ENCODE results near the gene IL17C. TPM values are rescaled to one million over a fixed set of nuclear protein-coding genes. Genes with fewer than 3 reads are reported as not detected.

IL17C gene
- total RNA-seq, 8 experiments from 2014 or later = 0.16 to 1.2 (median 0.41) TPM; not detected in 3

- in situ Hi-C loops (cut with MboI; ENCODE audit: low pct_unique_long_range_greater_than_20kb in 2 of 9, low sequenced_read_pairs in 9 of 9, unreplicated experiment in 9 of 9) = no loop called here
- Histone ChIP-seq H3K4me3 (no peak overlapping the region), H3K27ac (no peak overlapping the region), H3K4me1 (replicated peaks in 1 of 2) (no peaks in the 10 kb centered on the region)
- no peak for ATAC-seq (replicated peaks in 6 of 8)
- 81 to 100% (median 92%) methylated on average over 1 to 11 of the region's 19 CpGs for WGBS, 10 experiments
Measured at GRCh38 chr16:88613911-88614817, 24.2 kb upstream of the IL17C start.

- ATAC-seq (replicated peaks in 6 of 8) = no peak
- Histone ChIP-seq H3K27ac (no peak overlapping the region), H3K4me3 (no peak overlapping the region), H3K4me1 (replicated peaks in 1 of 2) (no peaks in the 10 kb centered on the region)
- WGBS, 10 experiments = 40 to 100% (median 95%) methylated on average over 1 to 3 of the region's 19 CpGs; no CpG with 5 or more reads in 6 of the 10 experiments
- in situ Hi-C loops (cut with MboI; ENCODE audit: low pct_unique_long_range_greater_than_20kb in 2 of 9, low sequenced_read_pairs in 9 of 9, unreplicated experiment in 9 of 9) = no loop called here
Measured at GRCh38 chr16:88614818-88615580, 23.4 kb upstream of the IL17C start.

- WGBS, 10 experiments = 79 to 100% (median 88%) methylated on average over 2 to 5 of the region's 13 CpGs; no CpG with 5 or more reads in 6 of the 10 experiments
- Histone ChIP-seq H3K4me3 (no peak overlapping the region), H3K27ac (no peak overlapping the region), H3K4me1 (replicated peaks in 1 of 2) (no peaks in the 10 kb centered on the region)
- in situ Hi-C loops (cut with MboI; ENCODE audit: low pct_unique_long_range_greater_than_20kb in 2 of 9, low sequenced_read_pairs in 9 of 9, unreplicated experiment in 9 of 9) = no loop called here
- ATAC-seq (replicated peaks in 6 of 8) = no peak
Measured at GRCh38 chr16:88616320-88616719, 22.1 kb upstream of the IL17C start.

- H3K4me3 ChIP-seq = no peak overlapping the region
- in situ Hi-C loops (cut with MboI; ENCODE audit: low pct_unique_long_range_greater_than_20kb in 2 of 9, low sequenced_read_pairs in 9 of 9, unreplicated experiment in 9 of 9) = no loop called here
- WGBS, 10 experiments = 87 to 93% methylated on average over 3 to 5 of the region's 12 CpGs; no CpG with 5 or more reads in 8 of the 10 experiments
- ATAC-seq (replicated peaks in 6 of 8) = no peak
- no peak overlapping the region for H3K27ac ChIP-seq
- no peaks in the 10 kb centered on the region for H3K4me1 ChIP-seq (replicated peaks in 1 of 2)
Measured at GRCh38 chr16:88616736-88617135, 21.6 kb upstream of the IL17C start.

- 70 to 100% (median 89%) methylated on average over 1 to 14 of the region's 20 CpGs; no CpG with 5 or more reads in 3 of the 10 experiments for WGBS, 10 experiments
- no peak for ATAC-seq (replicated peaks in 6 of 8)
Measured at GRCh38 chr16:88617268-88618031, 20.9 kb upstream of the IL17C start.

GRCh38 chr16:88618182-88618955 lies 20.0 kb upstream of the IL17C start:
- in situ Hi-C loops (cut with MboI; ENCODE audit: low pct_unique_long_range_greater_than_20kb in 2 of 9, low sequenced_read_pairs in 9 of 9, unreplicated experiment in 9 of 9) = no loop called here
- H3K4me3 ChIP-seq = no peak overlapping the region
- WGBS, 10 experiments = 40 to 98% (median 66%) methylated on average over 1 to 9 of the region's 20 CpGs; no CpG with 5 or more reads in 3 of the 10 experiments
- no peaks in the 10 kb centered on the region for H3K4me1 ChIP-seq (replicated peaks in 1 of 2)
- no peak for ATAC-seq (replicated peaks in 6 of 8)
- no peak overlapping the region for H3K27ac ChIP-seq

More at GRCh38 chr16:88617268-88618031, 20.9 kb upstream of the IL17C start:
- in situ Hi-C loops (cut with MboI; ENCODE audit: low pct_unique_long_range_greater_than_20kb in 2 of 9, low sequenced_read_pairs in 9 of 9, unreplicated experiment in 9 of 9) = no loop called here
- H3K4me1 ChIP-seq (replicated peaks in 1 of 2) = no peaks in the 10 kb centered on the region
- no peak overlapping the region for H3K27ac ChIP-seq
- no peak overlapping the region for H3K4me3 ChIP-seq

GRCh38 chr16:88618956-88619667 lies 19.3 kb upstream of the IL17C start:
- ATAC-seq (replicated peaks in 6 of 8) = no peak
- in situ Hi-C loops (cut with MboI; ENCODE audit: low pct_unique_long_range_greater_than_20kb in 2 of 9, low sequenced_read_pairs in 9 of 9, unreplicated experiment in 9 of 9) = no loop called here
- no peaks in the 10 kb centered on the region for H3K4me1 ChIP-seq (replicated peaks in 1 of 2)
- WGBS, 10 experiments = 76 to 97% (median 90%) methylated on average over 2 to 16 of the region's 19 CpGs; no CpG with 5 or more reads in 3 of the 10 experiments
- no peak overlapping the region for H3K4me3 ChIP-seq
- H3K27ac ChIP-seq = no peak overlapping the region

- no peak for ATAC-seq (replicated peaks in 6 of 8)
- Histone ChIP-seq H3K4me1 (replicated peaks in 1 of 2) (no peaks in the 10 kb centered on the region), H3K27ac (no peak overlapping the region), H3K4me3 (no peak overlapping the region)
- in situ Hi-C loops (cut with MboI; ENCODE audit: low pct_unique_long_range_greater_than_20kb in 2 of 9, low sequenced_read_pairs in 9 of 9, unreplicated experiment in 9 of 9) = no loop called here
- WGBS, 10 experiments = 70 to 100% (median 94%) methylated on average over 2 to 9 of the region's 14 CpGs; no CpG with 5 or more reads in 2 of the 10 experiments
Measured at GRCh38 chr16:88619859-88620815, 18.2 kb upstream of the IL17C start.

- Histone ChIP-seq H3K4me1 (replicated peaks in 1 of 2) (peaks cover 0 to 4% of the 10 kb centered on the region in 2 donors), H3K4me3 (no peak overlapping the region), H3K27ac (no peak overlapping the region)
- in situ Hi-C loops (cut with MboI; ENCODE audit: low pct_unique_long_range_greater_than_20kb in 2 of 9, low sequenced_read_pairs in 9 of 9, unreplicated experiment in 9 of 9) = no loop called here
- ATAC-seq (replicated peaks in 6 of 8) = no peak
- WGBS, 10 experiments = 85 to 100% (median 97%) methylated on average over 1 to 11 of the region's 19 CpGs; no CpG with 5 or more reads in 5 of the 10 experiments
Measured at GRCh38 chr16:88622125-88622524, 16.2 kb upstream of the IL17C start.

GRCh38 chr16:88622866-88623265 lies 15.5 kb upstream of the IL17C start:
- in situ Hi-C loops (cut with MboI; ENCODE audit: low pct_unique_long_range_greater_than_20kb in 2 of 9, low sequenced_read_pairs in 9 of 9, unreplicated experiment in 9 of 9) = no loop called here
- peak in 1 of 8 experiments; percentile 10 for ATAC-seq (replicated peaks in 6 of 8)
- no peak overlapping the region for H3K27ac ChIP-seq
- H3K4me1 ChIP-seq (replicated peaks in 1 of 2) = peaks cover 0 to 4% of the 10 kb centered on the region in 2 donors
- no peak overlapping the region for H3K4me3 ChIP-seq
- WGBS, 10 experiments = 94 to 100% (median 100%) methylated on average over 2 to 14 of the region's 29 CpGs; no CpG with 5 or more reads in 6 of the 10 experiments

- WGBS, 10 experiments = 77 to 100% methylated on average over 1 to 4 of the region's 13 CpGs; no CpG with 5 or more reads in 8 of the 10 experiments
- Histone ChIP-seq H3K4me1 (replicated peaks in 1 of 2) (peaks cover 0 to 4% of the 10 kb centered on the region in 2 donors), H3K4me3 (no peak overlapping the region), H3K27ac (no peak overlapping the region)
- ATAC-seq (replicated peaks in 6 of 8) = no peak
- in situ Hi-C loops (cut with MboI; ENCODE audit: low pct_unique_long_range_greater_than_20kb in 2 of 9, low sequenced_read_pairs in 9 of 9, unreplicated experiment in 9 of 9) = no loop called here
Measured at GRCh38 chr16:88623858-88624257, 14.5 kb upstream of the IL17C start.

Measured in motor neuron (in vitro differentiated cells).